NCI-H345 (cell line): ENCODE data around the gene RUBCN.
A peak's percentile ranks its signal among the peaks of the same experiment; 100 is the strongest.

Experiments used
- DNase-seq: peaks from one replicate; lab custom pipeline; 2025; lab: John Stamatoyannopoulos, UW

The RUBCN gene

DNA sequence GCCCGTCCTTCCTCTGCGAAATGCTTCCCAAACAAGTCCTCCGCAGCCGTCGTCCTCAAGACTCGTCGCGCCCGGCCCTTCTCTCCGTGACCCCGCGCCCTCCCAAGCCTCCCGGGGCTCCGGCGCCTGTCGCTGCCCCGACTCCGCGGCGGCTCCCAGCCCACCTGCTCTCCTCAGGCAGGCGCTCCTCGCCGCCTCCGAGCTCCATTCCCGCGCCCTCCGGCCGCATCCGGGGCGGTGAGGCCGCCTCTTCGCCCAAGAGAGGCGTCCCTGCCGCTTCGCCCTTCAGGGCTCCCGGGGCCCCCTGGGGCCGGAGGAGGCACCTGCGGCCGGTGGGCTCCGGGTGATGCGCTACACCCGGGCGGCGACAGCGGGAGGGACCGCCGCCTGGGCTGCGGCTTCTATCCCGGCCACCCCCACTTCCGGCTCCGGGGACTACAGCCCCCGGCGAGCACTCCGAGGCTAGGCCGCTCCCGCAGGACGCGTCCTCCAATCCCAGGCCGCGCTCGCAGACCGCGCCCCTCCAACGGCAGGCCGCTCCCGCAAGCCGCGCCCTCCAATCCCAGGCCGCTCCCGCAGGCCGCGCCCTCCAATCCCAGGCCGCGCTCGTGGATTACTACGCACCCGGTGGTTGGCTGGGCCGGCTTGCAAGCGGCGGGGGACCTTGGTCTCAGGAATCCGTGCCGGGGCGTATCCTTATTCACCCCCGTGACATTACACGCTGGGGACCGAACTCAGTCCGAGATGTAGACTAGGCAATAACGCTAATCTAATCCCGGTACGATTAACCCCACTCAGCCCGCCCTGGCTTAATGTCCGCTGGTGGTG, at the start of gene RUBCN:
Gene RUBCN (minus strand): TSS at position 414 of the 828 bp plus-strand sequence. CDS start 185 bp downstream, at position 229.
- DNase-seq: peak; percentile 99

GRCh38 chr3:197784019-197784585, 47.4 kb upstream of the RUBCN start:
- no peak for DNase-seq

GRCh38 chr3:197782230-197782629, 45.5 kb upstream of the RUBCN start:
- no peak for DNase-seq

DNA sequence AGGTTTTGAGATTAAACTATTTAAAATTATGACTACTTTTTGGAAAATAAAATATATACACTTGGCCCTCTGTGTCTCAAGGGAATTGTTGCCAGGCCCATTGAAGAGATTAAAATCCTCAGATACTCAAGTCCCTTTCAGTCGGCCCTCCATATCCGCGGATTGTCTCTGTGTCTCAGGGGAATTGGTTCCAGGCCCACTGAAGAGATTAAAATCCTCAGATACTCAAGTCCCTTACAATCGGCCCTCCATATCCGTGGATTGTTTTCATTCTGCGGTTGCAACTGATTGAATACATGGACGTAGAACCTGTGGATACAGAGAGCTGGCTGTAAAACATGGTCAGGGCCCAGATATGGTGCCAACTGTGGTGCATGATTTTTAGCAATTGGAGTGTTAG, 38.6 kb upstream of the RUBCN start:
- no peak for DNase-seq

- no peak for DNase-seq
Observed at GRCh38 chr3:197761784-197762183, 25.1 kb upstream of the RUBCN start.

GRCh38 chr3:197758512-197758911, 21.8 kb upstream of the RUBCN start:
- no peak for DNase-seq

DNA sequence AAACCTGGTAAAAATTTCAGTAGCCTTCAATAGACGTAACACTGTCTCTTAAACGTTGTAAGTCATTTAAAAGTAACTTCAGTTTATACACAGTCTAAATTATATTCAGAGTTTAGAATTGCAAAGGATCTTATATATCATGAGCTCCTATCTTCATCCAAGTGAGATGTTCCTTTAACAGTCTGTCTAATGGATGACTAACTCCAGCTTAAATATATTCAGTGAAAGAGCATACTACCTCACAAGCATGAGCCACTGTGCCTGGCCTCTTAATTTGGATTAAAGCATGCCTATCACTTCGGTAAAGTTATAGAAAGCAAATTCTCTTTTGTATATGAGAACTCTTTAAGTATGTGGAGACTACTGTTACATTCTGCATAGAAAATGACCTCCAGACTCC, 20.0 kb upstream of the RUBCN start:
- no peak for DNase-seq

DNA sequence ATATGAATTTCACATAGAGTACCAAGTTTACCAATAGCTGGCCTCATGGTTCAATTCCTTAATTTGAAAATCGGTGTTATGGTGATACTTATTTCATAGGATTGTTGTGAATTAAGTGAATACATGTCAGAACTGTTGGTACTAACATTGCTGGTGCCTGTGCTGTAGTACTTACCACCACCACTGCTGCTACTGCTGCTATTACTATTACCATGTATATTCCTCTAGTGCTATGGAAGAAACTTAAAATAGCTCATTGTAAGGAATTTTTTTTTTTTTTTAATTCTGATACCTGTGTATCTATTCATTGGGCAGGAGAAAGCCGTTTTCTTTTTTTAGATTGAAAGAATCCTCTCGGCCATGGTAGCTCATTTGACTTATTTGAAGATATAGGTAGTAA, 16.6 kb upstream of the RUBCN start:
- no peak for DNase-seq

GRCh38 chr3:197752107-197752506, 15.4 kb upstream of the RUBCN start:
- no peak for DNase-seq

GRCh38 chr3:197750858-197751737, 14.4 kb upstream of the RUBCN start:
- peak; percentile 51 for DNase-seq

GRCh38 chr3:197750396-197750831, 13.7 kb upstream of the RUBCN start:
- DNase-seq: peak; percentile 70

DNA sequence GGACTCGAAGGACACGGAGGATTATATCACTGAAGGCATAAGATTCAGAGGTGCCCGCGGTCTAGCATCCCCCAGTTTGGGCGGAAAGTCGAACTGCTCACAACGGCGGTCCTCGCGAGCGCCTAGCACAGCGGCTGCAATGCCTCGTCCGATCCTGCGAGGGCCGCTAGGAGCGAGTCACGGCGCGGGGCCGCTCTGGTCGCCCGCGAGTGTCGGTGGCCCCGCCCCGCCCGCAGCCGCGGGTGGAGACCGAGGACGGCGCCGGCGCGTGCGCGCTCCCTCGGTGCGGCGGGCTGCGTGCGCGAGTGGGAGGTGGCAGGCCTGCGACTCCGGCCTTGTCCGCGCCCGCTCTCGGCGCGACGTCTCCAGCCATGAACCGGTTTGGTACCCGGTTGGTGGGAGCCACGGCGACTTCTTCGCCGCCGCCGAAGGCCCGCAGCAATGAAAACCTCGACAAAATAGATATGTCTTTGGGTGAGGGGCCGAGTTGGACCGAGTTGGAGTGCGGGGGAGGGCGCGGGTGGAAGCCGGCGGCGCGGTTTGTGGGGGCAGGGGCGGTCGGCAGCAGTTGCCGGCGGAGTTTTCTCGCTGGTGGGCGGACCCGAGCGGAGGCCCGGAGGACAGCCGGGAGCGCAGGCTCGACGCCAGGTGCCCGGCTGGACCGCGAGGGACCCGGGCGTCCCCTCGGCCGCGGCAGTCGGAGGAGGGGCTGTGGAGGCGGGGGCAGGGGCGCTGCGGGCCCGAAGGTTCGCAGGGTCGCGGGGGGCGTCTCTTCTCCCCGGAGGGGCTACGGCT, 13.1 kb upstream of the RUBCN start, which contains the start of gene FYTTD1:
Gene FYTTD1 (plus strand): TSS at position 283 of the 795 bp plus-strand sequence. CDS start 89 bp downstream, at position 372.
- peak; percentile 95 for DNase-seq

GRCh38 chr3:197749315-197749600, 12.6 kb upstream of the RUBCN start:
- DNase-seq: peak; percentile 83

DNA sequence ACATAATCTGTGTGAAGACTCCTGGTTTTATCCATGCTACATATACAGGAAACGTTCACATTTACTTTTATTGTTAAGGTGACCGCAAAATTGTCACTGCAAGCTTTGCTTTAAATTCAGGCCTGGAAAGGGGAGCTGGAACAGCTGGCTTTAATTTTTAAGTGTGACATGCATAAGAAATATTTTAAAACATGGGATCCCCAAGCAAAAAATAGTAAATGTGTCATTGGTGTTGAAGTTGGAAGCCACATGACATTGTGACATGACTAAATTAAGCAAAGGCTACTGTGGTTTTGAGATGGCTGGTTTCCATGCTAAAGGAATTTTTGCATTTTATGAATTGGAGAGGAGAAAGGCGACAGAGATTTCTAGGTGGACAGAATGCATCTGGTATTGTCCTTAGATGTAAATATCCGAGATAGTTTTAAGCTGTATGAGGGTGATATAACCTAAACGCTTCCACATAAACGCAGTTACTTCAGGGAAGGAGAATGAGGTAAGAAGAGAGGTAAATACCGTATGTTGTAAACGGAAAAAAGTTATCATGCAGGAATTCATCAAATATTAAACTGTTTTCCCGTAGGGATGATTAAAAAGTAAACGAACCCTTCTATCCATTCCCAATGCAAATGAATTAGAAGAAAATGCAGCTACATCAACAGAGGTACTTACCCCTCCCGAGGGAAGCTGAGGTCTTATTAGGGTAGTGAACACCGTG, 12.1 kb upstream of the RUBCN start:
- DNase-seq: no peak

DNA sequence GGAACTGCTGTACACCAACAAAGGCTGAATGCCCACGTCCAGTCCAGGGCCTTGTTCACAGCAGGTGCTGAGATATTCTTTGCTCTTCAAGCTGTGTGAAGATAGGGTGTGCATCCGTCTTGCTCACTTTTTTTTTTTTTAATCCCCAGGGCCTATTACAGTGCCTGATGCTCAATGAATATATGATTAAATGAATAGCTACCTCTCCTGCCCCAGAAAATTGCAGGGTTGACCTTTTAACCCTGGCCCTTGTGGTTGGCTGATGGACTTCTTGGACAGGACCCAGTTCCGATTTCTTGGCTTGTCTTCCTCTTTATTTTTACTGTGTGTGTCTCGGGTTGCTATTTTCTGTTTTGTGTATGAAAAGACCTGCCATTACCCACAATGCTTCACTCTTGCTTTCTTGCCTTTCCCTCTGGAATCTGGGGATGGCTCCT, 10.1 kb upstream of the RUBCN start:
- DNase-seq: no peak

DNA sequence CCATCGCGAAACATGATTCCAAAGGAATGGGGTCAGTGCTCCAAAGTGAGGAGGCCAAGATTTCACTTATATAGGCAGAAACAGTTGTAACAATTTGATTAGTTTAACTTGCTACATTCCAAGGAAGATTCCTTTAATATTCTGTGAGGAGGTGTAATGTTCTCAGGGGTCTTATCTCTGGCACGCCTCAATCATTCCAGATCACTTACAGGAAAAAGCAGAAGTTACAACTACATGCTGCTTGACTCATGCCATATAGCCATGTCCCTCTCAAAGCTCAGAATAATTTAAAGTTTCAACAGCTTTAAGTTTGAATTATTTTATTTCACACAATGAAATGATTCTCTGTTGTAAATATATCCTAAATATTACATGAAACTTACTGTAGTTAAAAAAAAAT, 9.5 kb upstream of the RUBCN start:
- DNase-seq: no peak

GRCh38 chr3:197742787-197743186, 6.1 kb upstream of the RUBCN start:
- DNase-seq: no peak

DNA sequence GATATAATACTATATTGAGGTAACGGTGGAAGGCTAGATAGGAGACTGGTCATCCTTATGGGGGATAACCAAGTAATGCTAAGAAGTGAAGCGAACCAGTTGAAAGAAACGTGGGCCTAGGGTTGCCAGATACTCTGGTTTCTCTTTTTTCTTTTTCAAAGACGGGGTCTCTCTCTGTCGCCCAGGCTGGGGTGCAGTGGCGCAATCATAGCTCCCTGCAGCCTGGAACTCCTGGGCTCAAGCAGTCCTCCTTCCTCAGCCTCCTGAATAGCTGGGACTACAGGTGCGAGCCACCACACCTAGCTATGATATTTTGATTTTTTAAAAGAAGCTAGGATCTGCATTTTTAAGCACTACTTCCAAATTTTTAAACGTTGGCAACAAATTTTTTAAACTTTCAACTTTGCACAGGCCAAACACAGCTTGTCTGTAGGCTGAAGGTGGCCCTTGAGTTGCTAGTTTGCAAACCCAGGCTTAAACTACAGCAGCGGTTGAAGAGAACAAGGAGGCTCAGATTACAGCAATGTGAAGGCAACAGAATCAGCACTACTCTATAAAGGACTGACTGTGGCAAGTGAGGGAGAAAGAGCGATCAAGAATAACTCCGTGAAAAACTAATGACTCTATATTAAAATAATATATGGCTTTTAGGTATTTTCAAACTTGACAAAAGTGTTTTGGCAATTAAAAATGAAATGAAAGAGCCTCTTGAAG, 1.2 kb upstream of the RUBCN start:
- no peak for DNase-seq

DNA sequence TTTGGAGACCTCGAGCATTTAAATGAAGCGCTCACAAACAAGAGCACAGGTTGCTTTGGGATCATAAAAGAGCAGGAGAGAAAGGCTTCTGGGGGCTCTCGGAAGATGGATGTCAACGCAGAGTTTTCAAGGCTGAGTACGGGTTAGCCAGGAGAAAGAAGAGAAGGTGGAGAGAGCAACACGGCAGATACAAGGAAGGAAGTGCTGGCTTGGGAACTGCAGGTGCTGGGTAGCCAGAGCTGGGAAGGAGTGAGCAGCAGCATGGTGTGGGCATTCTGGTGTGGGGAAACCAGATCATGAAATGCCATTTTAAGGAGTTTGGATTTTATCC, 580 bp upstream of the RUBCN start:
- peak; percentile 53 for DNase-seq

GRCh38 chr3:197736010-197736490, 654 bp downstream of the RUBCN start:
- peak; percentile 41 for DNase-seq
